ENCODE data around the gene BICC1. TPM values are rescaled to one million over a fixed set of nuclear protein-coding genes. Genes with fewer than 3 reads are reported as not detected.

Gene BICC1
- total RNA-seq, 4 donors from 2014 or later, result 0.60 to 5.1 (median 2.2) TPM

DNA sequence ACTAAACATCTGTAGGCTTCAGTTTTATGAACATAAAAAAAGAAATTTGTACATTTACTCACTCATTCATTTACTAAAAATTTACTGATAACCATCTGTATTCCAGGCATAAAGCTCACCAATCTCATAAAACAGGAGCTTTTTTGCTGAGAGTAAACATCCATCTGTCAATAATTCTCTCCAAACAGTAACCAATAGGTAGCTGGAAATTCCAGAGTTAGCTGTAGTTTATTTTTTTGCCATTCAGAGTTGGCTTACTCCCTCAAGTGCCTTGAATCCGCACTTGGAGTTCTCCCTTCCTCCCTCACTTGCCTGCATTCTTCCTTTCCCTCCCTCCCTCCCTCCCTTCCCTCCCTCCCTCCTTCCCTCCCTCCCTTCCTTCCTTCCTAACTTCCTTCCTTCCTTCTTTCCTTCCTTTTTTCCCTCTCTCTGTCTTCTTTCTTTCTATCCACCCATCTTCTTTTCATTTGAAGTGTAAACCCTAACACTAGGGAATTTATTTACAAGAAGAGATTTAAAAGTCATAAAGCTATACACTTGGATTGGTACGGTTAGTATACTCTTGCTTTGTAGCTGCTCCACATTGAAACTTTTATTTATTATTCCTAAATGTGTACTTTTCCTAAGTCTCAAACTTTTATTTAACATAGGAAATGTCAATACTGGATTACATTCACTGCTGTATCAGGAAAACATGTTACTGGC is 44.6 kb upstream of the BICC1 start:
- Histone ChIP-seq H3K27me3 (no peaks in the 10 kb centered on the region), H3K27ac (no peak overlapping the region), H3K36me3 (no peaks in the 10 kb centered on the region), H3K4me1 (peaks cover 0 to 7% (median 0%) of the 10 kb centered on the region in 4 donors), H3K4me3 (no peak overlapping the region), H3K9me3 (no peaks in the 10 kb centered on the region)
- no peak for DNase-seq
- TF ChIP-seq EP300 (IDR thresholded peaks at IDR 0.05; ENCODE audit: low read depth) (no peak), POLR2A (IDR thresholded peaks at IDR 0.05) (no peak), POLR2AphosphoS5 (IDR thresholded peaks at IDR 0.05) (no peak)
- TF ChIP-seq, protein P1, sequence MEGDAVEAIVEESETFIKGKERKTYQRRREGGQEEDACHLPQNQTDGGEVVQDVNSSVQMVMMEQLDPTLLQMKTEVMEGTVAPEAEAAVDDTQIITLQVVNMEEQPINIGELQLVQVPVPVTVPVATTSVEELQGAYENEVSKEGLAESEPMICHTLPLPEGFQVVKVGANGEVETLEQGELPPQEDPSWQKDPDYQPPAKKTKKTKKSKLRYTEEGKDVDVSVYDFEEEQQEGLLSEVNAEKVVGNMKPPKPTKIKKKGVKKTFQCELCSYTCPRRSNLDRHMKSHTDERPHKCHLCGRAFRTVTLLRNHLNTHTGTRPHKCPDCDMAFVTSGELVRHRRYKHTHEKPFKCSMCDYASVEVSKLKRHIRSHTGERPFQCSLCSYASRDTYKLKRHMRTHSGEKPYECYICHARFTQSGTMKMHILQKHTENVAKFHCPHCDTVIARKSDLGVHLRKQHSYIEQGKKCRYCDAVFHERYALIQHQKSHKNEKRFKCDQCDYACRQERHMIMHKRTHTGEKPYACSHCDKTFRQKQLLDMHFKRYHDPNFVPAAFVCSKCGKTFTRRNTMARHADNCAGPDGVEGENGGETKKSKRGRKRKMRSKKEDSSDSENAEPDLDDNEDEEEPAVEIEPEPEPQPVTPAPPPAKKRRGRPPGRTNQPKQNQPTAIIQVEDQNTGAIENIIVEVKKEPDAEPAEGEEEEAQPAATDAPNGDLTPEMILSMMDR (IDR thresholded peaks at IDR 0.05), result no peak
- in situ Hi-C loops (cut with MboI; ENCODE audit: low pct_ligation_motif_present in 1 of 4, low pct_unique_long_range_greater_than_20kb in 1 of 4, low sequenced_read_pairs in 3 of 4), result no loop called here
- 30 to 53% methylated on average over 2 of the region's 2 CpGs for WGBS, 2 donors (ENCODE audit: low coverage in 1 of 2)
- intact Hi-C loops (cut with DNase I; ENCODE audit: low total_unique reads), result no loop called here

- TF ChIP-seq POLR2A (IDR thresholded peaks at IDR 0.05) (no peak), POLR2AphosphoS5 (IDR thresholded peaks at IDR 0.05) (no peak), EP300 (IDR thresholded peaks at IDR 0.05; ENCODE audit: low read depth) (no peak)
- TF ChIP-seq, protein P1 (IDR thresholded peaks at IDR 0.05), result no peak
- WGBS, 2 donors (ENCODE audit: low coverage in 1 of 2), result 80% methylated on average over 3 of the region's 3 CpGs; no CpG with 5 or more reads in 1 of the 2 donors
- no peak for DNase-seq
These were observed 38.7 kb upstream of the BICC1 start for GRCh38 chr10:58473976-58474375.

DNA sequence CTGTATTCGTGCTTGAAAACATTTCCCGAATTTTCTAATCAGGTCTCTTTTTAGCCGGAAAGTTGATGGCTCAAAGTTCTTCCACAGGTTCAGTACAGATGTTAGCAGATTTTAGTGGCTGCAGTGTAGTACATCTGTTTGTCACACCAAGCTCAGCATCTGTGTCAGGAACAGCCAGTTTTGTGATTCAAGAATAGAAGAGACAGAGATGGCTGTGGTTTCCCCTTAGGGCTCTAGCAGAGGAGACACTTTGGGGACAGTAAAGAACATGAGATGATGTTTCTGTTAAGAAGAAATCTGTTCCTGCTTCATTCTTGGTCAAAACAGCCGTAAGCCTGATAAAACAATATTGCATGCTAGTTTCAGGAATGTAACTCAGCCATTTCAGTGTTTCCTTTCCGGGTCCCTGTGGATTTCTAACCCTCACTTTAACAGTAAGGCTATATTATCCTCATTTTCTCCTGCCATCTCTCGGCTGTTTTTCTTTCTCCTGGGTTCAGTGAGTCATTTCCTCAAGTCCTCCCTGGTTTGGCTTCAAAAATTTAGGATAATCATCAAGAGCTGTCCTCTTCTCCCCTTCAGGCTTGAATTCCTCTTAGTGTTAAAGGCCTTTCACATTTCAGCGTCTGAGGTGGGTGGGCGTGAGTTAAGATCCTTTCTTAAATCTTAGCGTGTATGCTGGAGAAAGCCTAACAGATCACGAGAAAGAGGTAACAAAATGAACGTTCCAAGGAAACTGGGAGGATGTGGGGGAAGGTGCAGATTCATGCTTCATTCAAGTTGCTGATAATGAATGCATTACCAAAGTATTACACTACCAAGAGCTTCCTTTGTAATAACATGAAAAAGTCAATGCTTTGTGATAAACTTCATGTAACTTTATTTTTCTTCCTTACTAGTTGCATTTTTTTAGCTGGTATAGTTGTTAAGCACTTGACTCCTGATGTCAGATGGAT is 37.1 kb upstream of the BICC1 start:
- no peaks in the 10 kb centered on the region for H3K27me3 ChIP-seq
- H3K9me3 ChIP-seq, result no peaks in the 10 kb centered on the region
- no peak overlapping the region for H3K4me3 ChIP-seq
- peak overlapping the region in 2 of 4 donors; percentile 23 to 28 for H3K27ac ChIP-seq
- TF ChIP-seq EP300 (IDR thresholded peaks at IDR 0.05; ENCODE audit: low read depth) (no peak), POLR2AphosphoS5 (IDR thresholded peaks at IDR 0.05) (no peak), POLR2A (IDR thresholded peaks at IDR 0.05) (no peak)
- TF ChIP-seq, protein P1 (IDR thresholded peaks at IDR 0.05), result no peak
- DNase-seq, result no peak
- no peaks in the 10 kb centered on the region for H3K36me3 ChIP-seq
- in situ Hi-C loops (cut with MboI; ENCODE audit: low pct_ligation_motif_present in 1 of 4, low pct_unique_long_range_greater_than_20kb in 1 of 4, low sequenced_read_pairs in 3 of 4), result no loop called here
- WGBS, 2 donors (ENCODE audit: low coverage in 1 of 2), result 63 to 75% methylated on average over 10 to 11 of the region's 11 CpGs
- intact Hi-C loops (cut with DNase I; ENCODE audit: low total_unique reads), result no loop called here
- H3K4me1 ChIP-seq, result no peaks in the 10 kb centered on the region

More at GRCh38 chr10:58473976-58474375, 38.7 kb upstream of the BICC1 start:
- no peaks in the 10 kb centered on the region for H3K27me3 ChIP-seq
- in situ Hi-C loops (cut with MboI; ENCODE audit: low pct_ligation_motif_present in 1 of 4, low pct_unique_long_range_greater_than_20kb in 1 of 4, low sequenced_read_pairs in 3 of 4), result no loop called here
- no peaks in the 10 kb centered on the region for H3K9me3 ChIP-seq
- intact Hi-C loops (cut with DNase I; ENCODE audit: low total_unique reads), result no loop called here
- no peak overlapping the region for H3K4me3 ChIP-seq
- H3K27ac ChIP-seq, result no peak overlapping the region
- H3K4me1 ChIP-seq, result no peaks in the 10 kb centered on the region
- H3K36me3 ChIP-seq, result no peaks in the 10 kb centered on the region

DNA sequence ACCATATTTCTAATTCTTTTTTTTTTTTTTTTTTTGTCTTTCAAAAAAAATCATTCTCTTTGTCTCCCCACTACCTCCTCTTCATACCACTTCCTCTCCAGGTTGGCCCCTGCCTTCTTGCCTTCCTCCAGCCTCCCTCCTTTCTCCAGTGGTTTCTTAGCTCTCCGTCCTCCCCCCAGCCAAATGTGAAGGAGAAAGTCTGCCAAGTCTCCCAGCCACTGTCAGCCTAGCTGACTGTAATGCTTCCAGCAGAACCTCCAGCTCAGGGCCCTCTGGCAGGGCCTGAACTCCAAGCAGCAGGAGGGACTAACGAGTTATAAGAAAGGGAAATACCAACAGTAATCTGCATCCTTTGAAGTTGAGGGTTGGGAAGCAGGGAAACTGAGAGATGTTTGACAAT is 35.5 kb upstream of the BICC1 start:
- Histone ChIP-seq H3K4me1 (no peaks in the 10 kb centered on the region), H3K4me3 (no peak overlapping the region), H3K27ac (no peak overlapping the region), H3K27me3 (no peaks in the 10 kb centered on the region), H3K36me3 (no peaks in the 10 kb centered on the region), H3K9me3 (no peaks in the 10 kb centered on the region)
- TF ChIP-seq POLR2A (IDR thresholded peaks at IDR 0.05), result no peak
- TF ChIP-seq POLR2AphosphoS5 (IDR thresholded peaks at IDR 0.05), result no peak
- TF ChIP-seq, protein P1 (IDR thresholded peaks at IDR 0.05), result no peak
- TF ChIP-seq EP300 (IDR thresholded peaks at IDR 0.05; ENCODE audit: low read depth), result no peak
- in situ Hi-C loops (cut with MboI; ENCODE audit: low pct_ligation_motif_present in 1 of 4, low pct_unique_long_range_greater_than_20kb in 1 of 4, low sequenced_read_pairs in 3 of 4) (no loop called here), intact Hi-C loops (cut with DNase I; ENCODE audit: low total_unique reads) (no loop called here)
- DNase-seq, result no peak
- 54% methylated on average over 2 of the region's 2 CpGs; no CpG with 5 or more reads in 1 of the 2 donors for WGBS, 2 donors (ENCODE audit: low coverage in 1 of 2)
